LHCN-M2 (cell line): ENCODE results near the gene MFSD2A. TPM values are rescaled to one million over a fixed set of nuclear protein-coding genes. Genes with fewer than 3 reads are reported as not detected.
"Not testable (repeated sequence)": the region's sequence is repeated elsewhere in the genome, so short reads cannot be mapped to it uniquely, and the experiment has no call there.

Experiments used
- DNase-seq: peaks from one replicate; pipeline ENCODE4 v3.0.0-alpha.2; 2012; ENCODE audit warnings: low read depth
- polyA plus RNA-seq: library from polyadenylated mRNA; unstranded; fragments of >200 nt; gene quantifications from one replicate; pipeline ENCODE4 v1.2.1, GENCODE V29; 2012; ENCODE audit warnings: missing spikeins
- total RNA-seq: library from RNA; depleted of rRNA; stranded (reverse); fragments of >200 nt; gene quantifications from 2 replicates; pipeline ENCODE4 v1.2.3, GENCODE V29; 2014; rRNA removed

MFSD2A gene
- 9.7 and 12.3 TPM in 2 replicates for total RNA-seq
- 3.4 TPM for polyA plus RNA-seq

DNA sequence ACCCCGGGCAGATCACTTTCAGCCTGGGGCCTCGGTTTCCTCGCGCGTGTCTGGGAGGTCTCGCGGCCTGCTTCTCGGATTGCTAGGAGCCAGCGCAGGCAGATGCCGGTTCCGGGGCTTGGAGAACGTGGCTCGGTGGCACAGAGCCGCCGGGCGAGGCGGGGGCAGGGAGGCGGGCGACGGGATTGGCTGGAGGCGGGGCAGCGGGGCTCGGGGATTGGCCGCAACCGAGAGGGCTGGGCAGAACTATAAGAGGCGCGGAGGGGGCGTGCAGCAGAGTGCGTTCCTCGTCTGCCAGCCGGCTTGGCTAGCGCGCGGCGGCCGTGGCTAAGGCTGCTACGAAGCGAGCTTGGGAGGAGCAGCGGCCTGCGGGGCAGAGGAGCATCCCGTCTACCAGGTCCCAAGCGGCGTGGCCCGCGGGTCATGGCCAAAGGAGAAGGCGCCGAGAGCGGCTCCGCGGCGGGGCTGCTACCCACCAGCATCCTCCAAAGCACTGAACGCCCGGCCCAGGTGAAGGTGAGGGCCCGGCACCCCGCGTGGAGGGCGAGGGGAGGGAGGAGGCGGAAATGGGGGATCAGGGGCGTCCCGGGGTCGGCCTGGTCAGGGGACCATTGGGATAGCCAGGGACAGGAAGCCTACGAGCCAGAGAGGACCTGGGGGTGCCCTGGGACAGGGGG is at the start of gene MFSD2A:
Gene MFSD2A (plus strand): TSS at position 276 of the 677 bp plus-strand sequence. CDS start 148 bp downstream, at position 424.
- peak; percentile 85 for DNase-seq

DNA sequence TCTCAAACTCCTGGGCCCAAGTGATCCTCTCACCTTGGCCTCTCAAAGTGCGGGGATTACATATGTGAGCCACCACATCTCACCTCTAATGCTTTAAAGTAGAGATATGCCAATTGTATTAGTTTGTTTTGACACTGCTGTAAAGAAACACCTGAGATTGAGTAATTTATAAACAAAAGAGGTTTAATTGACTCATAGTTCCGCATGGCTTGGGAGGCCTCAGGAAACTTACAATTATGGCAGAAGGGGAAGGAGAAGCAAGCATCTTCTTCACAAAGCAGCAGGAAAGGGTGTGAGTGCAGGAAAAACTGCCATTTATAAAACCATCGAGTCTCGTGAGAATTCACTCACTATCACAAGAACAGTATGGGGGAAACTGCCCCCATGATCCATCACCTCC is 49.8 kb upstream of the MFSD2A start:
- no peak for DNase-seq

DNA sequence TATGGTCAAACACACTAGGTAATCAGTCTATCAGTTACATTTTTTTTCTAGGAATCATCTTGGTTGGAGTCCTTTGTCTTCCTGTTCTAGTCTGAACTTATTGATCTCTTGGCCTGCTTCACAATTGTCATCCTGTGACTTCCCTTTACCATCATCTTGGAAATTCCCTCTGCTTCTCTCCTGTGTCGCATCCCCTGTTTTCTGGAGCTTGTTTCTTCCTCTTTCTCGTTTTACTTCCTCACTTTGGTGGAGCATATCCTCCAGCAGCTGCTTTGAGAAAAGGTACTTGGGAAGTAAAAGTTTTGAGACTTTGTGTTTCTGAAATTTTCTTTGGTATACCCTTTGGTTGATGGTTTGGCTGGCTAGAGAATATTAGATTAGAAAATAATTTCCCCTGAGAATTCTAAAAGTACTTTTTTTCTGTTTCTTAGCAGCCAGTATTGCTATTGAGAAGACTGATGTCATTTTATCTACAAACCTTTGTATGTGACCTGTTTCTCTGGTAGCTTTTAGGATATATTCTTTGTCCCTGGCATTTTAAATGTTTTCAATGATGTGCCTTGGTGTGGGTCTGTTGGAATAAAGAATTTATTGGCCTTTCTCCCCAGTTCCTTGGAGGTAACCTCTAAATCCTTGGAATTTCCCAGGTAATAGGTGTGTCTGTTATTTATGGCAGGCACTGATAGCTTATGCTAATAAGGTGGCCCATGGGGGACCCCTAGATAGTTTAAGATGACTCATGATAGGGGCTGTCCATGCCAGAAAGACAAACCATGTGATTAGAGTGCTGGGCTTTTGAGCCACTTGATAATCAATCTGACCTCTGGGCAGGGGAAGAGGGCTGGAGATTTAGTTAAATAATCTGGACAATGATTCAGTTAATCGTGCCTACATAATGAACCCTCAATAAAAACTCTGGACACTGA is 47.2 kb upstream of the MFSD2A start:
- DNase-seq: no peak

DNA sequence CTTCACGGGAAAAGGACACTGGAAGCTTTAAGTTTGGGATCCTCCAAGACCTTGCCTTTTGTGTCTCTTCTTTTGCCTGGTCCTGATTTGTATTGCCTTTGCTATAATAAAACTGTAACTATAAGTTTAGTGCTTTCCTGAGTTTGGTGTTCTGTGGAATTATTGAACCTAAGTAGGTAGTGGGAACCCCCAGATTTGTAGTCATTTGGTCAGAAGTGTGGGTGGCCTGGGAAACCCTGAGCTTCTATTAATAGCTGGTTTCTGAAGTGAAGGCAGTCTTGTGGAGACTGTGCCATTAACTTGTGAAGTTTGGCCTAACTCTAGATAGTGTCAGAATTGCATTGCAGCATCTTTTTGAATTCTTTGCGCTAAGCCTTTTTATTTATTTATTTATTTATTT is 46.4 kb upstream of the MFSD2A start:
- DNase-seq: no peak

DNA sequence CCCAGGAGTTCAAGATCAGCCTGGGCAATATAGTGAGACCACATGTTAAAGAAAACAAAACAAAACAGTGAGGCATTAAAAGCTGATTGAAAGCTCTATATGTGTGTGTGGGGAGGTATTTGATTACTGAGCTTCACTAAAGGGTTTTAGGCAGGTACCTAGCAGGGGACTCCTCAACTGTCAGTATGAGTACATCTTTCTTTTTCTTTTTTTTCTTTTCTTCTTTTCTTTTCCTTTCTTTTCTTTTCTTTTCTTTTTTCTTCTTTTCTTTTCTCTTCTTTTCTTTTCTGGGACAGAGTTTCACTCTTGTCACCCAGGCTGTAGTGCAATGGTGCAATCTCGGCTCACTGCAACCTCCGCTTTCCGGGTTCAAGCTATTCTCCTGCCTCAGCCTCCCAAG is 44.7 kb upstream of the MFSD2A start:
- no peak for DNase-seq

DNA sequence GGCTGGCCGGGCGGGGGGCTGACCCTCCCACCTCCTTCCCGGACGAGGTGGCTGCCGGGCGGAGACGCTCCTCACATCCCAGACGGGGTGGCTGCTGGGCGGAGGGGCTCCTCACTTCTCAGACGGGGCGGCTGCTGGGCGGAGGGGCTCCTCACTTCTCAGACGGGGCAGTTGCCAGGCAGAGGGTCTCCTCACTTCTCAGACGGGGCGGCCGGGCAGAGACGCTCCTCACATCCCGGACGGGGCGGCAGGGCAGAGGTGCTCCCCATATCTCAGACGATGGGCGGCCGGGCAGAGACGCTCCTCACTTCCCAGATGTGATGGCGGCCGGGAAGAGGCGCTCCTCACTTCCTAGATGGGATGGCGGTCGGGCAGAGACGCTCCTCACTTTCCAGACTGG is 41.8 kb upstream of the MFSD2A start:
- DNase-seq: not testable (repeated sequence)

DNA sequence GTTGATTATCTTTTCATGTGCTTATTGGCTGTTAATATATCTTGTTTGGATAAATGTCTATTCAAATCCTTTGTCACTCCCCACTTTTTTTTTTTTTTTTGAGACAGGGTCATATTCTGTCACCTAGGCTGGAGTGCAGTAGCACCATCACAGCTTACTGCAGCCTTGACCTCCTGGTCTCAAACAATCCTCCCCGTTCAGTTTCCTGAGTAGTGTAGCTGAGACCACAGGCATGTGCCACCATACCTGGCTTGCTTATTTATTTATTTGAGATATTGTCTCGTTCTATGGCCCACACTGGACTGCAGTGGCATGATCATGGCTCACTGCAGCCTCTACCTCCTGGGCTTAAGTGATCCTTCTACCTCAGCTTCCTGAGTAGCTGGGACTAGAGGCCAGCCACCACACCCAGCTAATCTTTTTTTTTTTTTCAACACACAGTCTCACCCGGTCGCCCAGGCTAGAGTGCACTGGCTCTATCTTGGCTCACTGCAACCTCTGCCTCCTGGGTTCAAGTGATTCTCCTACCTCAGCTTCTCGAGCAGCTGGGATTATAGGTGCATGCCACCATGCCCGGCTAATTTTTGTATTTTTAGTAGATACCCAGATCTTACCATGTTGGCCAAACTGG is 39.3 kb upstream of the MFSD2A start:
- no peak for DNase-seq

DNA sequence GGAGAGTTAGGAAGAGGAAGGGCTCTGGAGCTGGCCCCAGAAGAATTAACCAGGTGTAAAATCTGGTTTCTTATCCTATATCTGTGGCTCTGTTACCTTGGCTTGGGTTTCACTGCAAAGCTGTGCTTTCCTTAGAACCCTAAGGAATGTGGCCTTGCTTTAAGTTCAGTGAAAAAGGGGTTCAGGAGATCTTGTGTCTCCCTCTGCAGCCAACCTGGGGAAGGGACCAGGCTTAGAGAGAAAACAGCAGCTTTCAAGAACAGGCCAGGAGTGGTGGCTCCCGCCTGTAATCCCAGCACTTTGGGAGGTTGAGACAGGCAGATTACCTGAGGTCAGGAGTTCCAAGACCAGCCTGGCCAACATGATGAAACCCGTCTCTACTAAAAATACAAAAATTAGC is 37.1 kb upstream of the MFSD2A start:
- DNase-seq: no peak

DNA sequence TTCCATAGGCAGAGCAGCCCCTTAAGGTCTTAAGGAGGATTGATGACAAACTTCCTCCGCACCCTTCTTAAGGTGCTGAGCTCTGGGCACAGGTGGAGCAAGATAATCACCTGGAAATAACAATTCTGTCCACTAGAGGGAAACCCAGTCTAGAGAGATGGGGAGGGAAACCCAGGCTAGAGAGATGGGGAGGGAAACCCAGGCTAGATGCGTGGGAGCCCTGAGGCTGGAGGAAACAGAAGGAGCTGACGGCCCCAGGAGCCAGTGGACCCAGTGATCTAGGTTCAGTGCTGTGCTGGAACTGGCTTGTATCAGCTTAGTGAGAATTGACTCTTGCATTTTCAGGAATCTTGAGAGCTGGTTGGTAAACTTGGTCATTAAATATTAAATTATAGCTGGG is 35.4 kb upstream of the MFSD2A start:
- DNase-seq: peak; percentile 49

DNA sequence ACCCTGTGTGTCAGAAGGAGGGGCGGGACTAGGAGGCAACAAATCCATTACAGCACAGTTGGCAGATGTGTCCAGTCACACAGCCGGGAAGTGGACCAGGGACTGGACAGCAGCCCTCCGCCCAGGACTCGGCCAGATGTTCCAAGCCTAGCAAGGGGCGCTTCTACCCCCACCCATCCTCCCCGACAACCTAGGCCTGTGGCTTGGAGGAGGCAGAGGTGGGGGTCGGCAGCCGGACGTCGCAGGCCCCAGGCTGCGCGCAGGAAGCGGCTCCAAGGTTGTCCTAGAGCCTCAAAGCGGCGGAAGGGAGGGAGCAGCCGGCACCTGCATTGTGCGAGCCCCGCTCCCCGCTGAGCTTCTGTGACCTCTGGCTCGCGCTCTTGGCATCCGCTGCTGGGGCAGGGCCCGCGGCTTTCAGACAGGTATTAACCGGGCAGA is 32.7 kb upstream of the MFSD2A start:
- no peak for DNase-seq

DNA sequence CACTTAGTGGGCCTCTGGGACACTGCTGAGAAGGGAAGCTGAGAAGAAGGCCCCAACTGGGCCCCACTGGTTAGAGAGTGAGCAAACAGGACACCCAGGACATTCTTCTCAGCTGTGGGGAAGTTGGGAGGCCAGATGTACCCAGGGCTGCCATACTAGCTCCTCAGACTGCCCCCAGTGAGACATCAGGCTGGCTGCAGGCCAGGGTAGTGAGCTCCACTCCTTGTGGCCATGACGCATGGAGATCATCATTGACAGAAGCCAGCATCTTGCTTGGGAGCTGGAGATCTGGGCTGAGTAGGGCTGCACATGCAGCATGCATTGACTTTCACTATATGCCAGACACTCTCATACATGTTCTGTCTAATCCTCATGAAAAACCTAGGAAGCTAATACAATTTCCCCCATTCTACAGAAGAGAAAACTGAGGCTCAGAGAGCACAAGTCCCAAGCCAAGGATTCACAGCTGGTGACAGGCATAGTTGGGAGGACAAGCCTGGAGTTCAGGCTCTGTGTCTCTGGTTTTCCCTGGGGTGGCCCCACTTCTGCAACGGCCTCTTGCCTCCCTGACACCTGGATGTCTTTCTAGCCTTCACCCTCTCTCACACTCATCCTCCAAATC is 29.1 kb upstream of the MFSD2A start:
- peak; percentile 40 for DNase-seq

DNA sequence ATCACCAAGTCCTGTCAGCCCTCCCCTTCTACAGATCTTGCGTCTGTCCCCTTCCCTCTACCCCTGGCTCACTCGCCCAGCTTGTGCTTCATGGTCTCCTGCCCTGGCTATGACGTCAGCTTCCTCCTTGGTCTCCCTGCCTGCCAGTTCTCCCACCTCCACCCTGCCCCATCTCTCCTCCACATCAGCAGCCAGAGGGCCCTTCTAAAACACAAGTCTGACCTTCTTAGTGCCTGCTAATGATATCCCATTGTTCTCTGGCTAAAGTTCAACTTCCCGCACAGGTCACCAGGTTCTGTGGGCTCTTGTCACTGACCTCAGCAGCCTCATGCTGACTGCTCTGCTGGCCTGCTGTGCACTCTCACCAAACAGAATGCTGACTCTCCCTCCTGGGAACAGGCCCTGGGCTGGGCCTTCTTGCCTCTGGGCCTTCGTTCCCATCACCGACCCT is 28.6 kb upstream of the MFSD2A start:
- no peak for DNase-seq

DNA sequence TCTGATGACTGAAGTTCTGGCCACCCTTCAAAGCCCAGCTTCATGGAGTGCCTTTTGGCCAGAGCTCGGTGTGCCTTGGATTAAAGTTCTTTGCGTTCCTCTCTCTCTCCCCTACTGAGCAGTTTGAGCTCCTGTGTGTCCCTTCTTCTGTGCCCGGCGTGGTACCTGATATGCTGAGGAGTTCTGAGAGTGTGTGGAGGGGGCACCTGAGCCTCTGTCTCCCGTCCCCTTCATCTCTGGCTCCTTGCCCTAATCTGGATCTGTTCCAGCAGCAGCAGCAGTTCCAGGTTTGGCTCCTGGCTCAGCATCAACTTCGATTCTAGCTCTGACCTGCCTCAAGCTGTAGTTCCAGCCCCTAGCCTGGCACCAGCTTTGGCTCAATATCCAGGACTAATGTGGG is 28.1 kb upstream of the MFSD2A start:
- no peak for DNase-seq

DNA sequence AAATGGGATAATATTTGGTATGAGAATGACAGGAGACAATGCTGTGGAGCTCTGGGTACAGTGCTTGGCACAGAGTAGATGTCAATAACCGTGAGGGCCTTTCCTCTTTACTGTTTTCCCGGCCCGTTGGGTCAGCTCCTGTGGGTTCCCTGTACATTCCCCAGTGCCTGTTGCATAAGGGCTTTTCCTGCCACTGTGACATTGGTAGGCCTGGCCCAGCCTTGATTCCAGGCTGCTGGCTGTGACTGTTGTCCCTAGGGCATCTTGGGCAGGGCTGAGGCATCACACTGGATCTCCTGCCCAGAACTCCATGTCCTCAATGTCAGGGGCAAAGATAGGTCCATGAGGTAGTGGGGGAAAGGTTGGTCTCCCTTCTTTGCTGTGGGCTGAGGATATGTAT is 27.4 kb upstream of the MFSD2A start:
- peak; percentile 32 for DNase-seq

DNA sequence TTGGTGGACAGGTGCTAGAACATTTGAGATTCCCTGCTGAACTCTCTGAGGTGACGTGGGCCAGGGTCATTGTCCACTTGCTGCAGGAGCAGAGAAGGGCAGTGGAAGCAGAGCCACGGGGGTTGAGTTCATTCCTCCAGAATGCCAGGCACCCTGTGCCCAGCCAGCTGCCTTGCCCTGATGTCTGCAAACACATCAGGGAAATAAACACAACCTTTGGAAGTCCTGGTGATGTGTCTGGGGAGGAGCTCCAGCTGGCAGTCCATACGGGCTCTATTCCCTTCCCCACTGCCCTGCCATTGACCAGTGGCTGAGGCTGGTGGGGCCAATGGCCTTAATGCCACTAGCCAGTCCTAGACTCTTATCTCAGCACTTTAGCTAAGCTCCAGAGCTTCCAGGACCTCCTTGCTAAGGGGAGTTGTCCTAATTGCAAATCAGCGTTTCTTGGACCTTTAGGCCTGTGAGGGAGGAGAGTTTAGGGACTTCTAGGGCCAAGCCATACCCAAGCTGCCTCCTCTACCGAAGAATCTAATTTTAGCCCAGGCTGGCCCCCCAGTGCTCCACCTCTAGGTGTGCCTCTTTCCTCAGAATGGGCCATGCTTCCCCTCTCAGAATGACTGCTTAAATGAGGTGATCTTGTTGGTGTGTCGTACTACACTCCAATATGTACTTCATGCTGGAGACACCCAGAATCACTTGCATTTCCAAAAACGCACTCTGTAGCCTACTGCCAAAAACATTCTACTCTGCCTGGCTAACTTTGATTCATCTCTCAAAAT is 25.9 kb upstream of the MFSD2A start:
- DNase-seq: no peak

DNA sequence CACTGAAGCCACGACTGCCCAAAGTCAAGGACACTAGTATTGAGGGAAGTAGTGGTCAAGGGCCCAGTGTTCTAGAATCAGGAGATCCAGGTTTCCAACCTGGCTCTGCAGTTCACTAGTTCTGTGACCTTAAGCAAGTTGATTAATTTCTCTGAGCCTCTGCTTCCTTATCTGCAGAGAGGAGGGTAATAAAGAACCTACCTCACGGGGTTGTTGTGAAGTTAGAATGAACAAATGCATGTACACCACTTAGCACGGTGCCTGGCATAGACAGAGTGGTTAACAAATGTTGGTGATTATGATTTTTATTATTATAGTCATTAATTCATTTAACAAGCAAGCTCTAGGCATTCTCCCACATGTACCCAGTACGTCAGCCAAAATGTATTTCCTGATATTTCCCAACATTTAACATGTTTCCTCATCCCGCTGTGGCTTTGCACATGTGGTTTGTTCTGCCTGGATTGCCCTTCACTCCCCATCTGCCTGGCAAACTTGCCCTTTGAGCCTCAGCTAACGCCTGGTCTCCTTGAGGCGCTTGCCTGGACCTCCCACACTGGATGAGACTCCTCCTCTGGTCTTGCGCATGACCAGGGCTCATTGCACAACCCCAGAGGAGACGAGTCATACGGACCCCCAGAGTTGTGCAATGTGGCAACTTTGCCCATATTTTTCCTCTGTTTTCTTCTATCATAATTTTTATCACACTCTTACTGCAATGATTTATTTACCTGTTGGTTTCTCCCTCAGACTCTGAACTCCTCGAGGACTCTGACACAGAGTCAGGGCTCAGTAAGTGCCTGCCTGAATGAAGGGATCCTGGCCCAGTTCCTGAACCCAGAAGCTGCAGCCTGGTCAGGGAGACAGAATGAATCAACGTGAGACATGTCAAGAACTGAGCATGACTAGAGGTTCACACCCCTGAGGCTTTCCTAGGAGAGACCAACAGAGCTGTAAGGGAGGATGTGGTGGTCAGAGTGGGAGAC is 20.7 kb upstream of the MFSD2A start:
- peak; percentile 97 for DNase-seq

DNA sequence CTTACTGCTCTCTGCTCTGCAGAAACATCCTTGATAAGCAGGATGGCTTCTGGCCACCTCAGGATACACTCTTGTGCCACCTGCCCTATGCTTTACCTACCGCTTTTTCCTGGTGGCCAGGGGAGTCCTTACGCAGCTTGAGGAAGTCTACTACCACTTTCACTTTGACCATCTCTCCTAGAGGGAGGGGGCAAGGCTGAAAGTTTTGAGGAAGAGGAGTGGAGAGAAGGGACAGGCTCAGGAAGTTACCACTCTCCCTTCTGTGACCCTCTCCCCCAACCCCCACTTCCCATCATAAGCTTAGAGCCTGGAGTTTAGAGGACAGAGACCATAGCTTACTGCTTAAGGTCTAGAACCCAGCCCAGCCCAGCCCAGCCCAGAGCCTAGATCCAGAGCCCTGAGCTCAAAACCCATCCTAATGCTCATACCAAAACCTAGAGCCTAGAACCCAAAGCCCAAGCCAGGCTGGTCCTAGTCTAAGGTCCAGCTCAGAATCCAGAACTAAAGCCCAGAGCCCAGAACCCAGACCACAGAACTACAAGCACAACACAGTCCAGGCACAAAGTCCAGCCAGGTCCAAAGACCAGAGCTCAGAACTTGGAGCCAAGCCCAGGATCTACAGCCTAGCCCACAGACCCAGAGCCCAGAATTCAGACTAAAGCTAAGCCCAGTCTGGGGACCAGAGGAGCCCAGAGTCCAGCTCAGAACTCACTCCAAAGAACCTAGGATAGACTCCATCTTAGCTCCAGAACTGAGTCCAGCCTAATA is 18.0 kb upstream of the MFSD2A start:
- no peak for DNase-seq

DNA sequence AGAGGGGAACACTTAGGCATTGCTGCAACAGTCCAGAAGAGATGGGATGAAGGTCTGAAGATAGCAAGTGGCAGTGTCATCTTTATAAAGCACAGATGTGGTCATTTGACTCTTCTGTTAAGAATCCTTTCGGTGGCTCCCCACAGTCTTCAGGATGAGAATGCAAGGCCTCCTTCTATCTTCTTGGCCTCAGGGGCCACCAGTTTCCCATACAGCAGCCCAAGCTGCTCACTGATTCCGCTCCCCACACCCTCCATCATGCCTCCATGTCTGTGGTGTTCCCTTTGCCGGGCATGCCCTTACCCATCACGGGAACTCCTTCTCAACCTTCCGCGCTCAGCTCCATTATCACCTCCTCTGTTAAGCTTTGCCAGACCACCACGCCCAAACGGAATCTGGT is 16.1 kb upstream of the MFSD2A start:
- DNase-seq: no peak

DNA sequence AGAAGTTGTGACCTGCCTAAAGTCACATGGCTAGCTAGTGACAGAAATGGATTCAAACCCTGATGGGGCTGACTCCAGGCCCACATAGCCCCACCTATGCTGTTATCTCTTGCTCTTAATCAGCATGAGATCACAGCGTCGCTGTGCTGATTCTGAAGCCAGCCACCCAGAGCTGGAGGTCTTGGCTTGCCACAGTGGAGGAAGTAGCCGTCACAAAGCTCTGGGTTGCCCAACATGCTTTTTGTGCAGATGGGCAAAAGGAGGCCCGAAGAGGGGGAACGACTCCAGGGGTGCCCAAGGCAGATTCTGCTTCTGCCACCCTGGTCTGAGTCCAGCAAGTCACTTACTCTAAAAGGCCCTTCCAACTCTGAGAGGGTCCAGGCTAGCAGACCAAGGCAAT is 14.7 kb upstream of the MFSD2A start:
- no peak for DNase-seq
